PC-9 (cell line): ENCODE measurements around the gene TDRD9. TPM values are rescaled to one million over a fixed set of nuclear protein-coding genes. Genes with fewer than 3 reads are reported as not detected.
A peak's percentile ranks its signal among the peaks of the same experiment; 100 is the strongest.

Experiments used
- BruUV-seq: library from RNA; stranded (reverse); fragments of 400-500 nt; replicated peaks from 2 replicates; lab custom pipeline; 2021; lab: Mats Ljungman, UMichigan
- CTCF ChIA-PET: fragments of 300-600 bp; sonication (Branson Sonifier 250); formaldehyde crosslinking; loops from one replicate; lab custom pipeline; 2022; ENCODE audit warnings: antibody characterized with exemption; lab: Charles Lee
- POLR2A ChIA-PET: fragments of 300-600 bp; sonication (Branson Sonifier 250); formaldehyde crosslinking; loops from one replicate; lab custom pipeline; 2022; ENCODE audit warnings: antibody characterized with exemption; ENCODE audit not compliant: unreplicated experiment; lab: Charles Lee
- DNase-seq, 2 experiments: peaks; one replicate each; pipeline versions ENCODE4 v3.0.0 to v3.0.0-alpha.2; 2015 to 2022; ENCODE audit warnings: mixed read lengths in 1 of 2
- H2AFZ ChIP-seq: fragments of 200-600 bp; sonication (generic); 2 replicates; pipeline ENCODE4 v1.8.1; 2017; ENCODE audit warnings: antibody characterized with exemption
- H3F3A ChIP-seq: fragments of 200-600 bp; sonication (generic); 2 replicates; pipeline ENCODE4 v1.8.1; 2017; ENCODE audit warnings: antibody characterized with exemption, mild to moderate bottlenecking, low read depth; ENCODE audit not compliant: insufficient read depth
- H3K27ac ChIP-seq: fragments of 200-600 bp; sonication (generic); 2 replicates; pipeline ENCODE4 v1.6.1; 2016; ENCODE audit warnings: mixed run types
- H3K27me3 ChIP-seq: fragments of 200-600 bp; sonication (generic); 2 replicates; pipeline ENCODE4 v1.6.1; 2016; ENCODE audit warnings: low read depth, mixed run types; ENCODE audit not compliant: insufficient read depth
- H3K36me3 ChIP-seq: fragments of 200-600 bp; sonication (generic); 2 replicates; pipeline ENCODE4 v1.6.1; 2016; ENCODE audit warnings: low read depth, mixed run types
- H3K4me1 ChIP-seq: fragments of 200-600 bp; sonication (generic); replicated peaks from 2 replicates; pipeline ENCODE4 v1.6.1; 2016; ENCODE audit warnings: mixed run types; ENCODE audit not compliant: insufficient read depth
- H3K4me2 ChIP-seq: fragments of 200-600 bp; sonication (generic); 2 replicates; pipeline ENCODE4 v1.6.1; 2017; ENCODE audit warnings: mixed run types
- H3K4me3 ChIP-seq: fragments of 200-600 bp; sonication (generic); 2 replicates; pipeline ENCODE4 v1.6.1; 2016; ENCODE audit warnings: mixed run types
- H3K79me2 ChIP-seq: fragments of 200-600 bp; sonication (generic); 2 replicates; pipeline ENCODE4 v1.6.1; 2017; ENCODE audit warnings: low read depth, mixed run types
- H3K9me2 ChIP-seq: fragments of 200-600 bp; sonication (generic); 2 replicates; pipeline ENCODE4 v1.8.1; 2017; ENCODE audit warnings: mild to moderate bottlenecking; ENCODE audit not compliant: insufficient read depth
- H3K9me3 ChIP-seq: fragments of 200-600 bp; sonication (generic); 2 replicates; pipeline ENCODE4 v1.8.1; 2016; ENCODE audit warnings: low read depth; ENCODE audit not compliant: insufficient read depth
- H4K20me1 ChIP-seq: fragments of 200-600 bp; sonication (generic); 2 replicates; pipeline ENCODE4 v1.8.1; 2017; ENCODE audit not compliant: insufficient read depth
- CTCF ChIP-seq: fragments of 200-600 bp; sonication (generic); conservative IDR thresholded peaks from 2 replicates; pipeline ENCODE4 v1.6.1; 2017; ENCODE audit warnings: mixed run types, antibody characterized with exemption, mild to moderate bottlenecking, moderate library complexity
- EZH2 ChIP-seq: fragments of 200-600 bp; sonication (generic); IDR thresholded peaks from 2 replicates; pipeline ENCODE4 v1.8.0; 2017; ENCODE audit warnings: antibody characterized with exemption, low read depth
- intact Hi-C: fragments of 100-400 bp; cut with micrococcal nuclease; formaldehyde crosslinking; loops from one replicate; pipeline ENCODE4 v1.10.0; 2022; ENCODE audit not compliant: unreplicated experiment
- total RNA-seq: library from RNA; stranded (reverse); gene quantifications from 2 replicates; pipeline ENCODE4 v1.2.3, GENCODE V29; 2021

TDRD9 gene
- total RNA-seq, 1 experiment from 2014 or later = 0.15 TPM

- no peaks in the 10 kb centered on the region for H3F3A ChIP-seq
- no peaks in the 10 kb centered on the region for H4K20me1 ChIP-seq
- no TSS peak for BruUV-seq
- H3K9me2 ChIP-seq = no peaks in the 10 kb centered on the region
- H3K27me3 ChIP-seq = no peaks in the 10 kb centered on the region
- CTCF ChIA-PET = interaction anchor here (1.0 kb wide), 1 partner anchor 24 kb away, joined by 3 read pairs; no protein-coding TSS in a partner anchor
- no peak overlapping the region for H3K4me3 ChIP-seq
- no peaks in the 10 kb centered on the region for H3K36me3 ChIP-seq
- peak in 1 of 2 experiments; percentile 55 for DNase-seq
- H2AFZ ChIP-seq = no peak overlapping the region
- H3K4me2 ChIP-seq = no peak overlapping the region; the same call in 1 of the 2 replicates
- no peak overlapping the region for H3K27ac ChIP-seq
- intact Hi-C loops = no loop called here
- POLR2A ChIA-PET = interaction anchor here (0.5 to 0.8 kb wide), 4 partner anchors 24 to 493 kb away, joined by 4 to 14 read pairs (median 6); no protein-coding TSS in a partner anchor
- no peaks in the 10 kb centered on the region; the same call in 1 of the 2 replicates for H3K4me1 ChIP-seq
- TF ChIP-seq CTCF (no peak), EZH2 (no peak)
- no peaks in the 10 kb centered on the region for H3K9me3 ChIP-seq
- no peaks in the 10 kb centered on the region for H3K79me2 ChIP-seq
Observed at GRCh38 chr14:103879570-103880347, 48.5 kb upstream of the TDRD9 start.

GRCh38 chr14:103880348-103881267, 47.6 kb upstream of the TDRD9 start:
- CTCF ChIA-PET = interaction anchor here (0.7 to 1.0 kb wide), 2 partner anchors 25 to 56 kb away, joined by 3 read pairs; no protein-coding TSS in a partner anchor
- no peak overlapping the region for H2AFZ ChIP-seq
- H3K36me3 ChIP-seq = no peaks in the 10 kb centered on the region
- no peaks in the 10 kb centered on the region; the same call in 1 of the 2 replicates for H3K4me1 ChIP-seq
- H3K9me2 ChIP-seq = no peaks in the 10 kb centered on the region
- intact Hi-C loops = no loop called here
- H4K20me1 ChIP-seq = no peaks in the 10 kb centered on the region
- no peaks in the 10 kb centered on the region for H3K27me3 ChIP-seq
- no peaks in the 10 kb centered on the region for H3K79me2 ChIP-seq
- no peak overlapping the region for H3K4me3 ChIP-seq
- POLR2A ChIA-PET = interaction anchor here (0.5 to 0.8 kb wide), 2 partner anchors 22 to 494 kb away, joined by 3 to 7 read pairs; no protein-coding TSS in a partner anchor
- DNase-seq = peak in 1 of 2 experiments; percentile 37
- H3K27ac ChIP-seq = no peak overlapping the region
- H3K9me3 ChIP-seq = no peaks in the 10 kb centered on the region
- TF ChIP-seq EZH2 (no peak), CTCF (no peak)
- no TSS peak for BruUV-seq
- no peak overlapping the region for H3K4me2 ChIP-seq
- H3F3A ChIP-seq = no peaks in the 10 kb centered on the region
